ENCODE data around the gene LRRC32.

LRRC32 gene, protein sequence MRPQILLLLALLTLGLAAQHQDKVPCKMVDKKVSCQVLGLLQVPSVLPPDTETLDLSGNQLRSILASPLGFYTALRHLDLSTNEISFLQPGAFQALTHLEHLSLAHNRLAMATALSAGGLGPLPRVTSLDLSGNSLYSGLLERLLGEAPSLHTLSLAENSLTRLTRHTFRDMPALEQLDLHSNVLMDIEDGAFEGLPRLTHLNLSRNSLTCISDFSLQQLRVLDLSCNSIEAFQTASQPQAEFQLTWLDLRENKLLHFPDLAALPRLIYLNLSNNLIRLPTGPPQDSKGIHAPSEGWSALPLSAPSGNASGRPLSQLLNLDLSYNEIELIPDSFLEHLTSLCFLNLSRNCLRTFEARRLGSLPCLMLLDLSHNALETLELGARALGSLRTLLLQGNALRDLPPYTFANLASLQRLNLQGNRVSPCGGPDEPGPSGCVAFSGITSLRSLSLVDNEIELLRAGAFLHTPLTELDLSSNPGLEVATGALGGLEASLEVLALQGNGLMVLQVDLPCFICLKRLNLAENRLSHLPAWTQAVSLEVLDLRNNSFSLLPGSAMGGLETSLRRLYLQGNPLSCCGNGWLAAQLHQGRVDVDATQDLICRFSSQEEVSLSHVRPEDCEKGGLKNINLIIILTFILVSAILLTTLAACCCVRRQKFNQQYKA

DNA sequence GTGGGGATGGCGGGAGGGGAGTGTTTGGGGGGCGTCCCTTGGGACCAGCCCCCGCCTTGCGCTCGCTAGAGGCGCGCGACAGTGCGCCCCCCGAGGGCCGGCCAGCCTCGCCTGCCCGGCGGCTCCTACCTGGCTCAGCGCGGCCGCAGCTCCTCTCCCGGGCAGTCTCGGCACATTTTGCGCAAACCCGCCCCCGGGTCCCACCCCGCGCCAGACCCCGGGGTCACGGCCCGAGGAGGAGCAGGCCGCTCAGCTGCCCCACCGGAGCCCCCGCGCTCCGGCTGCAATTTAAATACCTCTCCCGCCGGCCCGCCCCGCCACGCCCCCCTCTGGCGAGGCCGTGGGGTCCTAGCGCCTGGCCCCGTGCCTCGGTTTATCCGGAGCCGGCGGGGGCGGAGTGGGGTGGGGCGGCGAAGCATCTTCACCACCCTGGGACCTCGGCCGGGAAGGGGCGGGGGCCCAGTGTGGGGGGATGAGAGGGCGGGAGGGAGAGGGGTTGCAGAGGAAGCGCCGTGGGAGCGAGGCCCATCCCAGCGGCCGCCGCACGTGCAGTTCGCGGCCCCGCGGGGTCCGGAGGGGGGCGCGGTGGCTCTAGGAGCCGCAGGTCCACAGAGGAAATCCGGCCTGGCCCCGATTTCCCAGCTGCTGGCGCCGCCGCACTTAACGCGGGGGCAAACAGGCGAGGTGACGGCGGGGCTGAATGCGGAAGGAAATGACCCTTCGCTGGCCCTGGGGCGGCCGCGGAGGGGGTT is at the start of gene LRRC32:
Gene LRRC32 (minus strand): TSS at position 263 of the 752 bp plus-strand sequence. CDS start 4,793 bp downstream, outside the sequence.
- no peak for DNase-seq (ENCODE audit: low read depth in 2 of 2)

DNA sequence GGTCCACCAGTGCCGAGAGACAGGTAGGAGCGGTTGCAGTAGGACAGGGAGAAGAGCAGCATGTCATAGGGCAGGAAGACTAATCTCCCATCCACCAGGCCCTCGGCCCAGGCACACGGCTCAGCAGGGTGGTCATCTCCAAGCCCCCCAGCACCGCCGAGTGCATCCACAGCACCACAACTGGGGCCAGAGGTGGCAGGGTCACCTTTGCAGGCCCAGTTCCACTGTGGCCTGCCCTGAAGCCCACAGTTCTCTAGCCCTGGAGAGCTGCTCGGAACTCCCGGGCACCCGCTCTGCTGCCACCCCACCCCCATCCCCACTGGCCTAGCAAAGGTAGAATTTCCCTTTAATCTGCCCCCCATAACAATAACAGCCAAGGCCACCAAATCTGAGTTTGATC is 49.1 kb upstream of the LRRC32 start:
- DNase-seq (ENCODE audit: low read depth in 2 of 2): no peak

DNA sequence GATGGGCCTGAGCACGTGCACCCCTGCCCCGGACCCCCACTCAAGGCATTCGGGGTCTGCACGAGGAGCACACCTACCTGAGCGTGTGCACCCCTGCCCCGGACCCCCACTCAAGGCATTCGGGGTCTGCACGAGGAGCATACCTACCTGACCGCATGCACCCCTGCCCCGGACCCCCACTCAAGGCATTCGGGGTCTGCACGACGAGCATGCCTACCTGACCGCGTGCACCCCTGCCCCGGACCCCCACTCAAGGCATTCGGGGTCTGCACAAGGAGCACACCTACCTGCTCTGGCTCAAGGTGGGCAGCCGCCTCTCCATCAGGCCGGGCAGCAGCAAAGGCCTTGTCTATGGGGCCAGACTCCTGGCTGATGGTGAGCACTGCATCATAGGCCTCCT is 48.7 kb upstream of the LRRC32 start:
- DNase-seq (ENCODE audit: low read depth in 2 of 2): no peak

DNA sequence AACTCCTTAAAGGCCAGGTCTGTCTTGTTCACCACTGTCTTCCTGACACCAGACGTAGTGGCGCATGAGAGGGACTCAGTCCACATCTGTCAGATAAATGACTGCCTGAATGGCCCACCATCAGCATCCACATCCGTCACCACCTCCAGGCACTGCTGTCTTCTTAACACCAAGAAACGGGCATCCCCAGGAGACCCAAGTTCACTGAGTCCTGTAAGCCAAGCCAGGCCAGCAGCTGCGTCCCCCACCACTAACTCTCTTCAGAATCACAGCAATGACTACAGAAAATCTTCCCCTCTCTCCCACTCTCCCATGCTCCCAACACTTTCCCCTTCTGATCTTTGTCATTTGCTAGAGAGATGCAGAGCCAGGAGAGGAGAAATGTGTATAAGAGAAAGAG is 47.3 kb upstream of the LRRC32 start:
- no peak for DNase-seq (ENCODE audit: low read depth in 2 of 2)

DNA sequence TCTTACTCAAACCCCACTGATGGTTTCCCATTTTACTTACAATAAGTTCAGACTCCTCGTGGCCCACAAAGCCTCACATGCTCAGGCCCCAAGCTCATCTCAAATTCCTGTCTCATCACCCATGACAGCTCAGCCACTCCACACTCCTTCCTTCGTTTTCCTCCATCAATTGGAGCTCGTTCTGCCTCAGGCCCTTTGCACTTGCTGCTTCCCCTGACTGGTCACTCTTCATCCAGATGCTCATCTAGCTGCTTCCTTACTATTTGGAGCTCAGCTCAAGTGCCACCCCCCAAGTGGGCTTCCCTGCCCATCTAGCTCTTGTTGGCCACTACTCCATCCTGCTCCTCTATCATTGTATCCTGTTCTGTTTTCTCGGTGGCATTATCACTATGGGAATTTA is 46.8 kb upstream of the LRRC32 start:
- no peak for DNase-seq (ENCODE audit: low read depth in 2 of 2)

DNA sequence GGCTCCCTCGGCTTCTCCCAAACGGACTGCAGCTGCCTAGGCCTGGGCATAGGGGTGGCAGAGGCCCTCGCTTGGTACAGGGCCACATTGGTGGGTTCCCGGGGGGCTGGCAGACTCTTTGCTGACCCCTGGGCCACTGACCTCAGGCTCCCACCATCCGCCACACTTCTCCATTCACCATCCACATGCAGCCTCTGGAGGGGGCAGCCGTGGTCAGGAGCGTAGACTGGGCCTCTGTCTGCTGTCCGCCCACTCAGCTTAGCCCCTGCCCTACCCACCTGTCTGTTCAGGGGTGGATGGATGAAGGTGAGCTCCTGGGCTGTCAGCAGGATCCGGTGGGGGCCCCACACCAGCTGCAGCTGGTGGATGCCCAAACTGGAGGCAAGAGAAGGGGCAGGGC is 45.7 kb upstream of the LRRC32 start:
- DNase-seq (ENCODE audit: low read depth in 2 of 2): no peak

DNA sequence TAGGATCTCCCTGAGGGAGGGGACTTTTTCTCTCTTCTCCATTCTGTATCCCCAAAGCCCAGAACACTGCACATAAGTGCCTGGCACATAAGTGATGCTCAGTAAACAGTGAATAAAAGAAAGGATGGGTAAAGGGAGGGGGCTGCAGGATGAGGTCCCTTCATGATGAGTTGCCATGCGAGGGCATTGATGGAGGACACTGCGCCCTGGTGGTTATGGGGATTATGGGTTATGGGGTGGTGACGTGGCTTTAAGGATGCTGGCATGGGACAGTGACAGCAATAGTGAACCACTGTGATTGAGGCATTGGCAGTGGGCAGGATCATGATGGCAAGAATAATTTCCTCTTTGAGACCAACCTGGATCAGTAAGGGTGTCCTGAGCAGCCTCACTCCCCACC is 43.9 kb upstream of the LRRC32 start:
- no peak for DNase-seq (ENCODE audit: low read depth in 2 of 2)

DNA sequence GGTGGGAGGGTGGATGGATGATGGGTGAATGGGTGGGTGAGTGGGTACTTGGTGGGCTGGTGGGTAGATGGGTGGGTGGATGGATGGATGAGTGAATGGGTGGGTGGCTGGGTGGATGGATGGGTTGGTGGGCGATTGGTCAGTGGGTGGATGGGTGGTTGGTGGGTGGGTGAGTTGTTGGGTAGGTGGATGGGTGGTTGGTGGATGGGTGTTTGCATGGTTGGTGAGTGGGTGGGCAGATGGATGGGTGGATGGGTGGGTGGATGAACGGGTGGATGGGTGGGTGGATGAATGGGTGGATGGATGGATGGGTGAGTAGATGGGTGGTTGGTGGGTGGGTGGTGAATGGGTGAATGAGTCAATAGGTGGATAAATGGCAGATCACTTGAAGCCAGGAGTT is 43.0 kb upstream of the LRRC32 start:
- DNase-seq (ENCODE audit: low read depth in 2 of 2): no peak

DNA sequence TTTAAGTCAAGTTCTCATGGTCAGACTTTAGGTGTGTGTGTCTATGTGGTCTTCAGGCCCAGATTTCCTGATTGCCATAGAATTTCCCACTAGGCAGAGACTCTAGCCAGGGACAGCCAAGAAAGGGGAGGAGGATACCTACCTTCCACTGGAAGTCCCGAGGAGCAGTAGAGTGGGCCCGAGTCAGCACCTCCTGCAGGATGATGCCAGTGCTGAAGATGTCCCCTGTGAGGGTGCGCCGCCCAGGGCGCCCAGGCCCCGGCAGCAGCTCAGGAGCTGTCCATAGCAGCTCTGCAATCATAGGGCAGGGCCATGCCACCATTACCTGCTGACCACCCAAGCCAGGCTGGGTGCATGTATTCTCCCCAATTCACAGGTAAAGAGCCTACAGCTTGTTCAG is 41.6 kb upstream of the LRRC32 start:
- no peak for DNase-seq (ENCODE audit: low read depth in 2 of 2)

DNA sequence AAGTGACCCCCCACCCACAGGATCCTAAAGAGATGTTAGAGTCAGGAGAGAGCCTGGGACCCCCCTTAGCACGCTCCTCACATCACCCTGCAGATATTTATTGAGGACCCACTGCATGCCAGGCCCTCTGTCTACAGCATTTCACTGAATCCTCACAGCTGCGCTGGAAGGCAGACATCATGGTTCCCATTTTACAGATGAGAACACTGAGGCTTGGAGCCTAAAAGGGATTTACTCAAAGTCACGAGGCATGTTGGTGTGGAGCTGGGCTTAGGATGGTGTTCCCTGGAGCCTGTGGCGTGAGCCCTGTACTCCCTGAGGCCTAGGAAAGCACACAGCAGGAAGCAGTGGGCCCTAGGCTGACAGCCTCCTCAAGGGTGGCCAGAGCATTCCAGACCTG is 39.2 kb upstream of the LRRC32 start:
- no peak for DNase-seq (ENCODE audit: low read depth in 2 of 2)

DNA sequence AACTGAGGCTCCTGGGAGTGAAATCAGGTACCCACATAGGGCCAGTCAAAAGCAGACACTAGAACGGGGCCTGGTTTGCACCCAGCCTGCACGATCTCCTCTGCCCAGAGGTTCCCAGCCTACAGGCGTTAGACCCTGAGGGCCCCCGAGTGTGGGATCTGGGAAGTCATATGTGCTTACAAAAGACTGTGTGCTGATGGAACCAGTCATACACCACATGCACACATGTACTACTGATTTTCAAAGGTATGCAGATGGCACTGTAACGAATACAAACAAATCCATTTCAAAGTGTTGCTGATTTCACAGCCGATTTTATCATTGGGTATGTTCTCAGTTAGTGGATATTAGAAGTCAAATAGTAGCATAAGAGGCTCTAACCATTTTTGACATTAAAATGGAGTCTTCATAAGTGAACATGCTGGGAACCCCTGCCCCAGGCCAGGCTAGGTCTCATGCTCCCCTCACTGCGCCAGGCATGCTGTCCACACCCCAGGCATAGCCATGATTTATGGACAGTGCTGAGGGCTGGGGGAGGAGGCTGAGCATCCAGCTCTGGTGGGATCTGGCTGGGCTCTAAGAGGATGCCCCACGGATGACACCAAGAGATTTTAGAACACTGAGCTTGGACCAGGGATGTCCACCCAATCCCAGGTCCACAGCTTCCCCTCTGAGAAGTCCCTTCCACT is 38.6 kb upstream of the LRRC32 start:
- no peak for DNase-seq (ENCODE audit: low read depth in 2 of 2)

DNA sequence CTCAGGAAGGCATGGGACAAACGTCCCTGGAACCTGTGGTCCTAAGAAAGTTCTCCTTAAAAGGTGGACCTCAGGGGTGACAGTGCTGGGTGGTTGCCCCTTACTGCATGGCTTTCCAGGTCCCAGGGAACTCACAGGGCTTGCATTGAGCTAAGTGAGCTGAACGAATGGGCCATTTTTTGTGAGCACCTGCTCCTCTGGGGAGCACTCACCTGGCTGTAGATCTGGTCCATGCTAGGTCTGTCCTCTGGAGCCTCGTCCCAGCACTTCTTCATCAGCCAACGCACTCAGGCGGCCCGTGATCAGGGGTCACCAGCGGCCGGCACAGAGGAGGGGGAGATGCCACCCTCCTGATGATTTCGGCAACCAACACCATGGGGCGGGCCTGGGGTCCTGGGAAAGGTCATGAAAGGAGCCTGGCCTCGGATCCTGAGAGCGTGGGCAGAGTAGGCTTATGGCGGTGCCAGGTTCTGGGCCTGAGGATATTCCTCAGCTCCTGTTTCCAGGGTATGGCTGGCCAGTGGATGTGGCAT is 36.8 kb upstream of the LRRC32 start:
- no peak for DNase-seq (ENCODE audit: low read depth in 2 of 2)

DNA sequence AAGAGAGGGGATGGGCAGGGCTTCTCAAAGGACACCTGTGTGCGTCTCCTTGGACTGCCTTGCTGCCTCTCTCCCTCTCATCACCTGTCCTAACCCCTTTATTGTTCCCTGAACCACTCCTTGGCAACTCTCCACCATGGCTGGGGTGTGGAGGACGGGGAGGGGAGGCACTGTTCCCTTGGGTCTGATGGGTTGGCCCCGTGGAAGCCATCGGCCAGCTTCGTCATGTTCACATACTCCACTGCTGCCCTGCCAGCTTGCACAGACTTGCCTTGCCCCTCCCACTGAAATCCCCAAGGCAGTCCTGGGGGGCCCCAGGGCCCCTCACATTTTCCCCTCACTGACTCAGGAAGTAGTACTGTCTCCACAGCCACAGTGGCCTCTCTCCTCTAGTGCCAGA is 36.1 kb upstream of the LRRC32 start:
- DNase-seq (ENCODE audit: low read depth in 2 of 2): no peak

DNA sequence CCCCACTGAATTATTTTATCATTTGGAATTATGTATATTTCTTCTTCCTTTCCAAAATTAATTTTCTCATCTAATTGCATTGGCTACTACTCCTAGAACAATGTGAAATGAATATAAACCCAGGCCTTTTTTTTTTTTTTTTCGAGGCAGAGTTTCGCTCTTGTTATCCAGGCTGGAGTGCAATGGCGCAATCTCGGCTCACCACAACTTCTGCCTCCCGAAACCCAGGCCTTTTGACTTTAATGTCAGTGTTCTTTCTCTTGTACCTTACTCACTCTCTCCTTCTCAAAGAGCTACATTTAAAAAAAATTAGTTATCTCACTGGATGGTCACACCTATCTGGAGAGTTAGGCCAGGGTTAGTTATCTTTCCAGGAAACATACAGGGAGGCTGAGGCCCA is 35.3 kb upstream of the LRRC32 start:
- DNase-seq (ENCODE audit: low read depth in 2 of 2): no peak

DNA sequence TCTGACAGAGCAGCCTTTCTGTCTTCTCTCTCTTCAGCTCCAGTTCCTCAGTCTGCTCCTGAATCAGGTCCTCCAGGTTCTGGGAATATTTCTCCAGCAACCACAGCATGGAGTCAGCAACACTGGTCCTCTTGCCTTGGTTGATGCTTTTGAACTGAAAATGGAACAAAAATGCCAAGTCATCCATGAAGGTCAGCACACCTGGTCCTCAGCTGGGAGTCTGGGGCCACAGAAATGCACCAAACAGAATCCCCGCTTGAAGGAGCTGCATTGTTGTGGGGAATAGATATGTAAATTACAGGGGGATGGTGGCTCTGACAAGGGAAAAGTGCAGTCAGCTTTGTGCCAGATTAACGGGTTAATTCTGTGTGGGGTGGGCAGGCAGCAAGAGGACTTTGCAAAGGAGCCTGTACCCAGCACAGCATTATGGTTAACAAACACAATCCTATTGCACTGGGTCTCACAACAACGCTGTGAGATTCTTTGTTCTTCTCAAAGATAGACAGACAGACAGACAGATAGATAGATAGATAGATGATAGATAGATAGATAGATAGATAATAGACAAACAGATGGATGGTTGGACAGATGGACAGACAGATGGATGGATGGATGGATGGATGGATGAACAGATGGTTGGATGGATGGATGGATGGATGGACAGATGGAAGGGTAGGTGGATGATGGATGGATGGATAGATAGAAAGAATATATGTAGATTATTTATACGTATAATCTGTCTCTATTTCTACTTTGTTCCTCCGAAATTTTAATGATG is 33.8 kb upstream of the LRRC32 start:
- no peak for DNase-seq (ENCODE audit: low read depth in 2 of 2)

DNA sequence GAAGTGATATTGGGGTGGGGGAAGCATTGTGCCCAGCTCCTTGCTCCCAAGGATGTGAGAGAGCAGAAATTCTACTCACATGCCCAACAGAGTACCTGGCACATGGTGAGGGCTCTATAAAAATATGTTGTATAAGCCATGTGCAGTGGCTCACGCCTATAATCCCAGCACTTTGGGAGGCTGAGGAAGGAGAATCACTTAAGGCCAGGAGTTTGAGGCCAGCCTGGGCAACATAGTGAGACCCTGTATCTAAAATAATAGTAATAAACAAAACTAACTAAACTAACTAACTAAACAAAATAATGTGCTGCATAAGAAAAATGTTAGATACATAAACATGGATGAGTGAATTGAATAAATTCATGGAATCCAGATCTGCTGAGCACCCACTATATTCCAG is 33.2 kb upstream of the LRRC32 start:
- no peak for DNase-seq (ENCODE audit: low read depth in 2 of 2)

DNA sequence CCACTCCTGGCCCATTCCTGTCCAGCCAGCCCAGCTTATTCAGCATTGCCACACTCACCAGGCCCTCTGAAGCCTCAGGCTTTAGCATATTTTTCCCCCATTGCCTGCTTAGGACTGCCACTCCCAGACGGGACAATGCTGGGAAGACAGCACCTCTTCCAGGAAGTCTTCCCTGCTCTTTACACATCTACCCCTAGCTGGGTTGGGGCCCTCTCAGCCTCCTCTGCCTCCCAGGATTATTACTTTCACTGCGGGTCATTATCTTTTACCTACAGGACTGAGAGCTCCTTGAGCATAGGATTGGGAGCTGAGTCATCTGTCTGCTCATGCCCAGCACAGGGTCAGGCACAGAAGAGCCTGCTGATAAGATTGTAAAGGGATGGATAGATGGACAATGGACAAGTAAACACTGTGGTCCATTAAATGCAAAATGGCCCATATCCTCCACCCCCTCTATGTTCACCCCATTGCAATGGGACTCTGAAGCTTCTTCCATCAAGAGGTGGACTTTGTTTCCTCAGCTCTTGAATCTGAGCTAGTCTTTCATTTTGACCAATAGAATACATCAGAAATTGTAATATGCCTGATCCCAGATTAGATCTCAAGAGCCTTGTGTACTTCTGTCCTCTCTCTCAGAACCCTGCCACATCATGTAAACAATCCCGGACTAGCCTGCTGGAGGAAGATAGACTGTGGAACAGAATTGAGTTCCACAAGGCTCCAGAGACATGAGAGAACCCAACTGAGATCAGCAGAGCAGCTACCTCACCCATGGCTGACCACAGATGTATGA is 32.0 kb upstream of the LRRC32 start:
- DNase-seq (ENCODE audit: low read depth in 2 of 2): no peak

DNA sequence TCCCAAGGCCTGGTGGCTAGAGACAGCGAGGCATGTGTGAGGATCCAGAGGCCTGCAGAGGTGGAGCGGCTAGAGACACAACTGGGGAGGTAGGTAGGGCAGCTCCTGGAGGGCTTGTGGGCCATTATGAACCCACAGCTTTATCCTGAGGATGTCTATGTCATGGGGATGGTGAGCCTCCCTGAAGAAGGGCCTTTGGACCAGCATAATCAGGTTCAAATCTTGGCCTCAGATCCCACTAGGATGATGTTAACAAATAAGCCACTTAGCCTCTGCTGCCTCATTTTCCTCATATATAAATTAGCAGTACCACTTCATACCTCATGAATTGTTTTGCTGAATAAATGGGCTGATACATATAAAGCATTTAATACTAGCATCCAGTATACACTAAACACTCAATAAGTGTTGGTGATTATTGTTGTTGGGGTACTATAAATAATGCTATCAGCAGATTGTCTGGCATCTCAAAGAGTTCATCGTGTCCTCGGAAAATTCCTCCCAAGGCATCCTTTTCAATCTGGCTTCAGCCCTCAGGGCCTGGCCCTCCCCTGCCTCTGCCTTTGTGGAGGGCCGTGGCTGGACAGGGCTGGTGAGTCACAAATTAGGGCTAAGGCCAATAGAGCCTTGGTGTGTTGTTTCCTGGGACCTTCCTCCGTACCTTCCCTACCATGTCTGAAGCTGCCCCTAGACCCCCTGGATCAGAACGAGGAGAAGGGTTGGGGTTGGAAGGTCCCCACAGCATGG is 30.9 kb upstream of the LRRC32 start:
- DNase-seq (ENCODE audit: low read depth in 2 of 2): no peak

Measured in activated CD4-positive, alpha-beta T cell treated with anti-CD3 and anti-CD28 coated beads for 24 hours (primary cell).